Fibroblast of pulmonary artery (primary cell): ENCODE measurements around the gene PPP1R26.
"Not testable (repeated sequence)": the region's sequence is repeated elsewhere in the genome, so short reads cannot be mapped to it uniquely, and the experiment has no call there.

Experiments used
- DNase-seq: peaks from one replicate; pipeline ENCODE4 v3.0.0-alpha.2; 2010; ENCODE audit warnings: low read depth
- H3K4me3 ChIP-seq: replicated peaks from 2 replicates; pipeline ENCODE4 v1.5.1; 2011; ENCODE audit warnings: low read depth, mild to moderate bottlenecking, control low read depth, low read length, moderate library complexity
- TF ChIP-seq, protein P1 (sequence below): IDR thresholded peaks from 2 replicates; pipeline ENCODE4 v1.5.1; 2011; ENCODE audit warnings: mild to moderate bottlenecking, control low read depth, low read length, inconsistent platforms; ENCODE audit errors: missing control alignments

Gene PPP1R26, protein sequence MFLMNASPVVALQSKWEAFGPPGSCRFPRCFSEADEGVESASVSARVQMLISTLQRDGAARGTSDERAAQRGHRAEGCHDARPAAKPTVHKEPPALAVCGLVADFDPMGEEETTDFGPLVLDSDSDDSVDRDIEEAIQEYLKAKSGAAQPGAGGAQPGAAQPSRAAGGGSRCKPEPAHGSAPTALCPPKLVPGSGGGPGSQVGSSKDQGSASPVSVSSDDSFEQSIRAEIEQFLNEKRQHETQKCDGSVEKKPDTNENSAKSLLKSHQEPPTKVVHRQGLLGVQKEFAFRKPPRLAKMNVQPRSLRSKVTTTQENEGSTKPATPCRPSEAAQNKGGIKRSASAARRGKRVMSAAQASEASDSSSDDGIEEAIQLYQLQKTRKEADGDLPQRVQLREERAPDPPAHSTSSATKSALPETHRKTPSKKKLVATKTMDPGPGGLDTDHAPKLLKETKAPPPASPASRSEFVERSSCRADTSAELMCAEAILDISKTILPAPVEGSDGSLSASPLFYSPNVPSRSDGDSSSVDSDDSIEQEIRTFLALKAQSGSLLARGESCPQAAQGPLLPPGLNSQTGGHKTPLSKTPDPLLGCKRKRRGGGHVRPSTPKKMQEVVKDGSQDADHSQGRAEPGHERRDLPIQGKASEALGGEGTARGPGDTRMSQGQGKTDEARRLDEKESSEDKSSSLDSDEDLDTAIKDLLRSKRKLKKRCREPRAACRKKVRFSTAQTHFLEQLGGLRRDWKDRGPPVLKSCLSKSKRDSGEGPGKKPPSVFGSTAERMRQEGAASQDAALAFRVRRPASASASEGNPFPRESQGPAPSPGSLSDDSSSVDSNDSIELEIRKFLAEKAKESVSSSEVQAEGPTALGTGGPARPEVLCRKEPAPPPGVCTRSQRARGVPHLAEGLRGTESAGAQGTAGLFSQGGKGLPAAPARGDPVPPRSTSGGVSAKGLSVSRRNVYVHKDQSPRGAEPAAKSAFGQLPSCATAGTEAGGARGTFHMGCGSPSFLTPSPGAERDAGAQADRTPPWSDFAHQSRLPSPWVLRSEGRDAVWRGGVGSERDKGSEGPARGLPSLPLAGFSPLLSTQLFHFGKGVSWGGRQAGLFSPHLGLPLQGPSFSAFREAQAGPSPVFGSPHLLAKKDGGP (N-terminal part only)

DNA sequence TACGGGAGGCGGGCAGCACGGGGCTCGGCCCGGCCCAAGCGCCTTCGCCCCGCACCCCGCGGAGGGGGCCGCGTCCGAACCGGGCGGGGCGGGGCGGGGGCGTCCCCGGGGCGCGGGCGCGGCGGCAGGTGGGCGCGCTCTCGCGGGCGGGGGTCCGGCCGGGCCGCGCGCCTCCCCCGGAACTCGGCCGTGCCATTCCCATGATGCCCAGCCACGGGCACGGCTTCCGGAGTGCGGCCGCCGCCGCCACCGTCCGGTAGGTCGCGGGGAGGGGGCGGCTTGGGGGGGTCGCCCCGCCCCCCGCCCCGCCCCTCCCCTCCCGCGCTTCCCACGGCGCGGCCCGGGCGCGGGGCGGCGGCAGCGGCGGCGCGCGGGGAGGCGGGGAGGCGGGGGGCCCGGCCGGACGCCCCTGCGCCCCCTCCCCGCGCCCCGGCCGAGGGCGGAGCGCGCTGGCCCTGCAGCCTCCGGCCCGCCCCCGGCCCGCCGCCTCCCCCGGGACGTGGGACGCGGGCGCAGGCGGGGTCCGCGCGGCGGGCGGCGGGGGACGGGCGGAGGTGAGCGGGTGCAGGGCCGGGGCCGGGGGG, at the start of gene PPP1R26:
Gene PPP1R26, plus strand, starts transcription at position 314 of the 584 bp plus-strand sequence. CDS start 4,729 bp downstream, outside the sequence.
- H3K4me3 ChIP-seq: peak within 1 kb of the TSS; percentile 74
- DNase-seq: no peak
- TF ChIP-seq, protein P1, sequence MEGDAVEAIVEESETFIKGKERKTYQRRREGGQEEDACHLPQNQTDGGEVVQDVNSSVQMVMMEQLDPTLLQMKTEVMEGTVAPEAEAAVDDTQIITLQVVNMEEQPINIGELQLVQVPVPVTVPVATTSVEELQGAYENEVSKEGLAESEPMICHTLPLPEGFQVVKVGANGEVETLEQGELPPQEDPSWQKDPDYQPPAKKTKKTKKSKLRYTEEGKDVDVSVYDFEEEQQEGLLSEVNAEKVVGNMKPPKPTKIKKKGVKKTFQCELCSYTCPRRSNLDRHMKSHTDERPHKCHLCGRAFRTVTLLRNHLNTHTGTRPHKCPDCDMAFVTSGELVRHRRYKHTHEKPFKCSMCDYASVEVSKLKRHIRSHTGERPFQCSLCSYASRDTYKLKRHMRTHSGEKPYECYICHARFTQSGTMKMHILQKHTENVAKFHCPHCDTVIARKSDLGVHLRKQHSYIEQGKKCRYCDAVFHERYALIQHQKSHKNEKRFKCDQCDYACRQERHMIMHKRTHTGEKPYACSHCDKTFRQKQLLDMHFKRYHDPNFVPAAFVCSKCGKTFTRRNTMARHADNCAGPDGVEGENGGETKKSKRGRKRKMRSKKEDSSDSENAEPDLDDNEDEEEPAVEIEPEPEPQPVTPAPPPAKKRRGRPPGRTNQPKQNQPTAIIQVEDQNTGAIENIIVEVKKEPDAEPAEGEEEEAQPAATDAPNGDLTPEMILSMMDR: no peak

DNA sequence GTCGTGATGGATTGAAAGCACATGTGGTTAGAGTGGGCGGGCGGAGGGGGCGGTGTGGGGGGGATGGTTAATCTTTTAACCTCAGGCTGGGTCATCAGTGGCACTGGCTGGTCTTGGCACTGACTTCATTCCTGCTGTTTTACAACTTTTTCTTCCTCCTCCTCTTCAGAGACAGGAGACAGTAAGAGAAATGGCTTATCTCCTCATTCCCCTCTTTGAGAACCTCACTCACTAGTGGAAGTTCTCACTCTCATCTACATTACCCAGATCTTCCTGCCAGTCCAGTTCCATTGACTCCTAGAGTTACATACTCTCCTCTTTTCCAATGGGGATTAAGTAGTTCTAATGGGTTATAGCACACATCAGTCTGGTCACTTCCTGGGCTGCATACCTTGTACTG, 42.3 kb upstream of the PPP1R26 start:
- TF ChIP-seq, protein P1: no peak
- H3K4me3 ChIP-seq: no peak overlapping the region
- DNase-seq: no peak

DNA sequence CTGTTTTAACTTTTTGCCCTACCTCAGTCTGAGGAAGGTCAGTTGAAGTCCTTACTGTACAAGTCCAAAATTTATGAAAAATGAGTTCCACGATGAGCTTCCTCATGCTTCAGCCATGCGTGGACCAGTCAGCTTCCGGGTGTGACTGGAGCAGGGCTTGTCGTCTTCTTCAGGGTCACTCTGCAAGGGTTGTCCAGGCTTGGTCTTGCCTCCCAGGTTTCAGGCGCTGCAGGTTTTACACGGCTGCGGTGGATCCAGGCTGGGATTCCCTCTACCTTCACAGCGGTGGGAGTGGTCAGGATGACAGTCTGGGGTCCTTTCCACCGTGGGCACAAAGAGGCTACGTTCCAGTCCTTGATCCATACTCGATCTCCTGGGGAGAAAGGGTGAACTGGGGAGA, 41.9 kb upstream of the PPP1R26 start:
- not testable (repeated sequence) for DNase-seq

DNA sequence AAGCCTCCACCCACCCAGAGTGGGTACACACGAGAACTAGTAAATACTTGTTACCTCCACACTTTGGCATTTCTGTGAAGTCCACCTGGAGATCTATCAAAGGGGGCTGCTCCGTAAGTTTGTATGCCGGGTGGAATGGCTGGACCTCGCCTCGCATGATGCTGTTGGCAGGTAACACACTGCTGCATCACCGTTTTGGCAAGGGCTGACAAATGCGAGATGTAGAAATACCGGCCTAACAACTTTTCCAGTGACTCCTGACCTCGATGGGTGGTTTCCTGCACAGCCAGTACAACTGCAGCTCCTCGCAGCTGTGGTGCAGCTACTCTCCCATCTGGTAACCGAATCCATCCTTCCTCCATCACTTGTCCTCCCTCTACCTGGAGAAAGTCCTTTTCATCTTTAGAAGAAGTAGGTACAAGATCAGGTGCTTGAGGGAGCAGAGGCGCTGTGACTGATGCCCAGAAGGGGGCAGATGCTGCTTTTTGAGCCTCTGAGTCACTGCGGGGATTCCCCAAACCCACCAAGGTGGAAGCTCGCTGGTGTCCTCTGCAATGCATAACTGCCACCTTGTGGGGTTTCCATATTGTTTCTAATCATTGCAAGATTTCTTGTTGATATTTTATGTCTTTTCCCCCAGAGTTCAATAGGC, 40.9 kb upstream of the PPP1R26 start:
- not testable (repeated sequence) for DNase-seq, H3K4me3 ChIP-seq

More for the DNA sequence above, 41.9 kb upstream of the PPP1R26 start:
- not testable (repeated sequence) for H3K4me3 ChIP-seq

DNA sequence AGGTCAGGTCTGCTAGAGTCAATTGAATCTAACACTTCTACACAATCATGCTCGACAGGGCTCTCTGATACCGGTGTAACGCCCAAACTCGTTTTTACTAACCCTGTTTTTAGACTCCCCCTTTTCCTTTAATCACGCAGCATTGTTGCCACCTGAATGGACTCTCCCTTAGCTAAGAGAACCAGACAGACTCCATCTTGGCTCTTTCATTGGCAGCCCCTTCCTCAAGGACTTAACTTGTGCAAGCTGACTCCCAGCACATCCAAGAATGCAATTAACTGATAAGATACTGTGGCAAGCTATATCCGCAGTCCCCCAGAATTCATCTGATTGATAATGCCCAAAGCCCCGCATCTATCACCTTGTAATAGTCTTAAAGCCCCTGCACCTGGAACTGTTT, 40.1 kb upstream of the PPP1R26 start:
- H3K4me3 ChIP-seq, DNase-seq: not testable (repeated sequence)

DNA sequence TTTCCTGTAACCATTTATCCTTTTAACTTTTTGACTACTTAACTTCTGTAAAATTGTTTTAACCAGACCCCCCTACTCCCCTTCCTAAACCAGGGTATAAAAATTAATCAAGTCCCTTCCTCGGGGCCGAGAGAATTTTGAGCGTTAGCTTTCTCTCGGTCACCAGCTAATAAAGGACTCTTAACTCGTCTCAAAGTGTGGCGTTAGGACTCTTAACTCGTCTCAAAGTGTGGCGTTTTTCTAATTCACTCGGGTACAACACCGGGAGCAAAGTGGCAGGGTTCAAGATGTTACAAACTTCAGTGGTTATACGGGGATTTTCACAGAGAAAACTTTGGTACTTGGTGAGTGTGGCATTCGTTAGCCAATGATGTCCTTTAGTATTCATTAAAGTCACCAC, 39.7 kb upstream of the PPP1R26 start:
- no peak for DNase-seq
- no peak overlapping the region for H3K4me3 ChIP-seq
- TF ChIP-seq, protein P1: no peak

DNA sequence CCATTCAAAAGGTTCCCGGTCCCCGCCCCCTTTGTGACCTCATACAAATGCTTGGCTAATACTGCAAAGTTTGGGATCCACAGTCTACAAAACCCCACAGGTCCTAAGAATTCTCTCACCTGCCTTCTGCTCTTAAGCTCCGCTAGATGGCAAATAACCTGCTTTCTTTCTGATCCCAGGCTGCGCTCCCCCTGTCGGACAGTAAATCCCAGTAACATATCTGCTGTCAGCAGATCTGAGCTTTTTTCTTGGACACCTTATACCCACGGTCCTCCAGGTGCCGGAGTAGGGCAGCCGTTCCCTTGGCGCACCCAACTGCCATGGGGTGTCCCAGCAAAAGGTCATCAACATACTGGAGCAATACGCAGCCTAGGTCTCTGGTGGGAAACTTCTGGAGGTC, 39.0 kb upstream of the PPP1R26 start:
- no peak overlapping the region for H3K4me3 ChIP-seq
- DNase-seq: no peak
- TF ChIP-seq, protein P1: no peak

DNA sequence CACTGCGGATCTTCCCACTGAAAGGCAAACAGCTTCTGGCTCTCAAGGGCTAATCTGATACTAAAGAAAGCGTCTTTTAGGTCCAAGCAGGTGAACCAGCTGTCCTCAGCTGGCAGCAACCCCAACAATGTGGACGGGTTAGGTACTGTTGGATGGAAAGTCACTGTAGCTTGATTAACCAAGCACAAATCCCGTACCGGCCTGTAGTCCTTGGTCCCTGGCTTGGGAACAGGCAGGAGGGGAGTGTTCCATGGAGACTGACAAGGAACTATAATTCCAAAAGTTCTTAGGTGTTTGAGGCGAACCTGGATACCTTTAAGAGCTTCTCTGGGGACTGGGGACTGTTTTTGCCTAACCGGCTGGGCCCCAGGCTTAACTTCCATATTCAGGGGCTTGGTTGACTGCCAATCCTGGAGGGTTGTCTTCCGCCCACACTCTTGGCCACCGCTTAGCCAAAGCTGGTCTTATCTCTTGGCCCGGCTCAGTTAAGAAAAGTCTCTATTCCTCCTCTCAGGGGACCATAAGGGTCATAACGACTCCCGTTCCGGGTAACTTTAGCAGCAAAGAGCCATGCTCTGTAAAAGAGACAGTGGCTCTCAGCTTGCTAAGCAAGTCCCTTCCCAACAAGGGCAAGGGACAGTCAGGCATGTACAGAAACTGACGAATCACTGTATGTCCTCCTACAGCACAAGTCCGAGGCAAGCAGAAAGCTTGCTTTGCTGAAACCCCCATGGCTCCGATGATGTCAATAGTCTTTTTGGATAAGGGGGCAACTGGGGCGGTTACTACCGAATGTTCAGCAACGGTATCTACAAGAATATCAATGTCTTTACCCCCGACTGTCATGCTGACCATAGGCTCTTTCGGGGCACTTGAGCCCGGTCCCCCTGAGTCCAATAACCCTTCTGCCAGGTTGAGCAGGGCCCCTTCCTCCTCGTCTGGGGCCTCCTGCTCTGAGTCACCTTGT, 38.2 kb upstream of the PPP1R26 start:
- peak; percentile 83 for DNase-seq
- H3K4me3 ChIP-seq: not testable (repeated sequence)
